ENCODE data around the gene CAP2.

The CAP2 gene

GRCh38 chr6:17511084-17511483 is 117.7 kb downstream of the CAP2 start:
- no peak overlapping the region for H3K9ac ChIP-seq
- H3K4me1 ChIP-seq (ENCODE audit: low read depth, poor library complexity, severe bottlenecking), result no peaks in the 10 kb centered on the region
- no peak overlapping the region for H3K4me2 ChIP-seq
- no peak overlapping the region for H2AFZ ChIP-seq (ENCODE audit: low read depth)
- no peak overlapping the region for H3K4me3 ChIP-seq (IDR thresholded peaks at IDR 0.05; ENCODE audit: insufficient read depth, low read depth, low read length)
- H3K27ac ChIP-seq, result no peak overlapping the region
- no peaks in the 10 kb centered on the region for H4K20me1 ChIP-seq (ENCODE audit: insufficient read depth)
- H3K27me3 ChIP-seq (ENCODE audit: insufficient read depth, low read depth), result no peaks in the 10 kb centered on the region
- H3K36me3 ChIP-seq (ENCODE audit: insufficient read depth), result no peaks in the 10 kb centered on the region
- TF ChIP-seq CTCF (conservative IDR thresholded peaks at IDR 0.05; ENCODE audit: low read depth, low read length), result no peak
- no peaks in the 10 kb centered on the region for H3K79me2 ChIP-seq (ENCODE audit: insufficient read depth, low read depth)

GRCh38 chr6:17511580-17511979 is 118.2 kb downstream of the CAP2 start:
- H3K9ac ChIP-seq, result no peak overlapping the region
- no peaks in the 10 kb centered on the region for H3K36me3 ChIP-seq (ENCODE audit: insufficient read depth)
- H3K4me1 ChIP-seq (ENCODE audit: low read depth, poor library complexity, severe bottlenecking), result no peaks in the 10 kb centered on the region
- no peak overlapping the region for H3K4me3 ChIP-seq (IDR thresholded peaks at IDR 0.05; ENCODE audit: insufficient read depth, low read depth, low read length)
- no peaks in the 10 kb centered on the region for H3K79me2 ChIP-seq (ENCODE audit: insufficient read depth, low read depth)
- H3K27me3 ChIP-seq (ENCODE audit: insufficient read depth, low read depth), result no peaks in the 10 kb centered on the region
- no peak overlapping the region for H2AFZ ChIP-seq (ENCODE audit: low read depth)
- TF ChIP-seq CTCF (conservative IDR thresholded peaks at IDR 0.05; ENCODE audit: low read depth, low read length), result no peak
- H4K20me1 ChIP-seq (ENCODE audit: insufficient read depth), result no peaks in the 10 kb centered on the region
- no peak overlapping the region for H3K27ac ChIP-seq
- no peak overlapping the region for H3K4me2 ChIP-seq

GRCh38 chr6:17519120-17519519 is 125.7 kb downstream of the CAP2 start:
- TF ChIP-seq CTCF (conservative IDR thresholded peaks at IDR 0.05; ENCODE audit: low read depth, low read length), result no peak
- no peak overlapping the region for H3K4me2 ChIP-seq
- H3K4me3 ChIP-seq (IDR thresholded peaks at IDR 0.05; ENCODE audit: insufficient read depth, low read depth, low read length), result no peak overlapping the region
- no peaks in the 10 kb centered on the region for H4K20me1 ChIP-seq (ENCODE audit: insufficient read depth)
- no peak overlapping the region for H2AFZ ChIP-seq (ENCODE audit: low read depth)
- H3K79me2 ChIP-seq (ENCODE audit: insufficient read depth, low read depth), result no peaks in the 10 kb centered on the region
- no peak overlapping the region for H3K27ac ChIP-seq
- H3K27me3 ChIP-seq (ENCODE audit: insufficient read depth, low read depth), result no peaks in the 10 kb centered on the region
- H3K9ac ChIP-seq, result no peak overlapping the region
- no peaks in the 10 kb centered on the region for H3K4me1 ChIP-seq (ENCODE audit: low read depth, poor library complexity, severe bottlenecking)
- H3K36me3 ChIP-seq (ENCODE audit: insufficient read depth), result no peaks in the 10 kb centered on the region

GRCh38 chr6:17525637-17526036 is 132.2 kb downstream of the CAP2 start:
- Histone ChIP-seq H3K27ac (no peak overlapping the region), H3K79me2 (ENCODE audit: insufficient read depth, low read depth) (no peaks in the 10 kb centered on the region), H3K4me3 (IDR thresholded peaks at IDR 0.05; ENCODE audit: insufficient read depth, low read depth, low read length) (no peak overlapping the region), H3K27me3 (ENCODE audit: insufficient read depth, low read depth) (no peaks in the 10 kb centered on the region), H3K4me1 (ENCODE audit: low read depth, poor library complexity, severe bottlenecking) (no peaks in the 10 kb centered on the region), H3K9ac (no peak overlapping the region), H3K4me2 (no peak overlapping the region), H4K20me1 (ENCODE audit: insufficient read depth) (no peaks in the 10 kb centered on the region), H2AFZ (ENCODE audit: low read depth) (no peak overlapping the region), H3K36me3 (ENCODE audit: insufficient read depth) (no peaks in the 10 kb centered on the region)
- no peak for TF ChIP-seq CTCF (conservative IDR thresholded peaks at IDR 0.05; ENCODE audit: low read depth, low read length)

- no peaks in the 10 kb centered on the region for H3K4me1 ChIP-seq (ENCODE audit: low read depth, poor library complexity, severe bottlenecking)
- H3K4me2 ChIP-seq, result no peak overlapping the region
- no peak overlapping the region for H2AFZ ChIP-seq (ENCODE audit: low read depth)
- H3K4me3 ChIP-seq (IDR thresholded peaks at IDR 0.05; ENCODE audit: insufficient read depth, low read depth, low read length), result no peak overlapping the region
- H4K20me1 ChIP-seq (ENCODE audit: insufficient read depth), result no peaks in the 10 kb centered on the region
- H3K27ac ChIP-seq, result no peak overlapping the region
- H3K36me3 ChIP-seq (ENCODE audit: insufficient read depth), result no peaks in the 10 kb centered on the region
- no peak for TF ChIP-seq CTCF (conservative IDR thresholded peaks at IDR 0.05; ENCODE audit: low read depth, low read length)
- H3K27me3 ChIP-seq (ENCODE audit: insufficient read depth, low read depth), result no peaks in the 10 kb centered on the region
- no peak overlapping the region for H3K9ac ChIP-seq
- no peaks in the 10 kb centered on the region for H3K79me2 ChIP-seq (ENCODE audit: insufficient read depth, low read depth)
Observed at GRCh38 chr6:17527076-17527475, 133.7 kb downstream of the CAP2 start.
